ENCODE results near the gene PXMP2. TPM values are rescaled to one million over a fixed set of nuclear protein-coding genes. Genes with fewer than 3 reads are reported as not detected.

The PXMP2 gene
- total and polyA plus RNA-seq, 2 of the 8 experiments (the other 6 are each of a cell fraction or from before 2014, with no cell fraction given) = 13.8 to 15.1 TPM

DNA sequence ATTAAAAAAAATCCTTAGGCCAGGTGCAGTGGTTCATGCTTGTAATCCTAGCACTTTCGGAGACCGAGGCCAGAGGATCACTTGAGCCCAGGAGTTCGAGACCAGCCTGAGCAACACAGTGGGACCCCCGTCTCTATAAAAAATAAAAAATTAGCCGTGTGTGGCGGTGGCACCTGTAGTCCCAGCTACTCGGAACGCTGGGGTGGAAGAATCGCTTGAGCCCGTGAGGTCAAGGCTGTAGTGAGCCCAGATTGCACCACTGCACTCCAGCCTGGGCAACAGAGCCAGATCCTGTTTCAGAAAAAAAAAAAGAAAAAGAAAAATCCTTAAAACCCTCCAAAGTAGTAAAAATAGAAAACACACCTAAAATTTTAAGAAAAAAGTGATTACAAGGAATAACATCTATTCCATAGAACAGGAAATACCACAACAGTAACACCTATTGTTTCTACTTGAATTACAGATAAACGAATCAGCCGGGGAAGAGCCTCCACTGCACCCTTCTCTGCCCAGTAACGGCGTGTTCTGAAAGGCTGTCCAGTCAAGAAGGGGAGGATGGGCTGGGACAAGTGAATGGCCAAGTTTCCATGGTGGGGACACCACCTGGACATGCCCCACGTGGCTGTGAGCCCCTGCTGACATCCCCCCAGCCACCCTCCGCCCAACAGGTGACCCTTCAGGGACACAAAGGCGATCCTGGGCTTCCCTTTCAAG, 18.1 kb upstream of the PXMP2 start (continued):
- TF ChIP-seq CREB1 (IDR thresholded peaks at IDR 0.05) (no peak), EZH2 (IDR thresholded peaks at IDR 0.05; ENCODE audit: low read depth, low read length, severe bottlenecking) (no peak), KDM5A (IDR thresholded peaks at IDR 0.05; ENCODE audit: low read length) (no peak)
